NCI-H2196 (cell line): ENCODE data around the gene MUSK.
A peak's percentile ranks its signal among the peaks of the same experiment; 100 is the strongest.

Experiments used
- DNase-seq: peaks from one replicate; lab custom pipeline; 2025; ENCODE audit not compliant: unreplicated experiment; lab: John Stamatoyannopoulos, UW

The MUSK gene

GRCh38 chr9:110668570-110669167 is at the start of gene MUSK:
Gene MUSK, plus strand, starts transcription at chr9:110668791. Its CDS starts 114 bp downstream, at chr9:110668905.
- DNase-seq, result no peak

DNA sequence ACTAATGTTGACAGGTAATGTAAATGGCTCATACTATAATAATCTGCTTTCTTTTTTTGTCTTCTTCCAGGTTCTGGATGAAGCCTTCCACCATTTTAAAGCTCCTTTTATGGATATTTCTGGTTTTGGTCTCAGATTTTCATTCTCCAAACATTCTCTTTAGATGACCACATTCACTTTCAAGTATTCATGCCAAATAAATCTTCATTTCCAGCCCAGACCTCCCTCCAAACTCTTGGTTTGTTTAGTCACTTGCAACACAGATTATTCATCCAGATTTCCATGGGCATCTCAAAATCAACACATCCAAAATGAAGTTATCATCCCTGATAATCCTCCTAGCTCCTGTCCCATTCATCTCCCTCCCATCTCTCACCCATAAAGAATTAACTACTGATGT is 48.8 kb upstream of the MUSK start:
- DNase-seq, result no peak

DNA sequence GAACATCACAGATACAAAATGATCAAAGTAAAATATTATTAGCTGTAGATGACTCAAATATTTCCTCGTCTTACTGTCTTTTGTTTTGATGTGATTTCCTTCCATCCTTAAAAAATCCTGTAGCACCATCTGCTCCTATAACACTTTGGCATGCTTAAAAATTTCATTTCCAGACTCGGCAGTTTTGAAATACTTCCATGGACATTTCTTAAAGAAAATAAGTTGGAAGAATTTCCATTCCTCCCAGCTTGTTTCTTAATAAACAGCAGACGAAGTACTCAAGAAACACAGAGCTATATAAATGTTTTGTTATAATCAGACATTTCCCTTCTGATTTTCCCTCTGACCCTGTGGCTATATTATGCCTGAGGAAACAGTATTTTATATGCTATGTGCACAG is 47.9 kb upstream of the MUSK start:
- DNase-seq, result no peak

DNA sequence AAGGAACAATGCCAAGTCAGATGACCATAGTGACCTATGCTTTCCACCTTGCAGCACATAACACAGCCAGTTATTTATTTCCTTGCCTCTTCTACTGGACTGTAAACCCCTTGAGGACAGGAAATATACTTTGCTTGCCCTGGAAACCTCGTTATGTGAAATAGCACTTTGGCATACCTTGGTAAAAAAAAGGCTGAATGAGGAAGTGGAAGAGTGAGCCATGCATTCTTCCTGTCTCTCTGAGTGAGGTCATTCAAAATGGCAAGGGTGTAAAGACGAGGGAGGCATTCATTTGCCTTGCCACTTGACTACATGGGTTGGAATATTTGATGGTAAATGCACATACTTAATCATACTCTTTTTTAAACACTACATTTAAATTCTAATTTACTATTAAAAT is 46.2 kb upstream of the MUSK start:
- no peak for DNase-seq

DNA sequence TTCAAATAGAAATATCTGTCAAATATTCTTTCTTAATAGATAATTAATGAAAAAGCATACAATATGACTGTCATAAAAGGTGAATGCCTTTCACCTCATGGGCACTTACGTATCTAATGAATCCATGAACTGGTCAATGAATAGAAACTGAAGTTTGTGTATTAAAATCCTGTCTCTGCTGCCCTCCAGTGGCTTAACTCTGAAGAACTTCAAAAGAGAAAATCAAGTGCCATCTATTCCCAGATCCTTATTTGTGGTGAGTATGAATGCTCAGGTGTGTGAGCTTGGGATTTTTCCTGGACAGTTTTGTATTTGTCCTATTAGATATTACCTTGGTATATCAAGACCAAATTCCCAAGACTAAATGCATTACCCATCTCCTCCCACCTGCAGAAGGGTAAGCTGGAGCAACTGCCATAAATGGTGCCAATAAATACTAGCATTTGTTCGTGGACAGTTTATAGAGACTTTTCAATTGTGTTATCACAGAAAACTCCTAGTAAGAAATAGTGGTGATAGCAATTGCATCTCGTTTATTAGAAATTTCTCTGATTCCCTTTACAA is 45.0 kb upstream of the MUSK start:
- peak; percentile 60 for DNase-seq

- no peak for DNase-seq
These were observed 42.3 kb upstream of the MUSK start for GRCh38 chr9:110626101-110626829.

- no peak for DNase-seq
These were observed 33.0 kb upstream of the MUSK start for GRCh38 chr9:110635589-110635988.

DNA sequence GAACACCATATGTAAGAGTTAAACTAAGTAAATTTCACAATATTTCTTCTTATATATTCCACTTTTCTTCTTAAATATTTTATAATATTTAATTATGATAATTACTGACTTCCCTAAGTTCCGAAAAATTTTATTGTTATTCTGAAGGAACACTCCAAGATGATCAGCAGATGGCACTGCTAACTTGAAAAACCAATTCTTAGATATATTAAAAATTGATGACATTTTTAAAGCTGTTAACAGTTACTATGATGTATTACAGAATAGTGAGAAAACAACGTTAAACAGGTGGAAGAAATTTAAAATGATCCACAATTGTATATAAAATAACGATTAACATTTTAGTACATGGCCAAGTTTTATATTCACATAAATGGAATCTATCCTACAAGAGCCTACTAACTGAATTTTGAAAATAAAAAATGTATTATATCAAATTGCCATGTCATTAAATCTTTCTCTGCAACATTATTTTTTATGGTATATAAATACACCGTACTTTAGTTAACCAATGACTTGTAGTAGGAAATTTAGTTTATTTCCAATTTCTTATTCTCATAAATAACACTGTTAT is 30.1 kb upstream of the MUSK start:
- peak; percentile 13 for DNase-seq

GRCh38 chr9:110640736-110641135 is 27.9 kb upstream of the MUSK start:
- DNase-seq, result no peak

- DNase-seq, result no peak
These were observed 27.3 kb upstream of the MUSK start for GRCh38 chr9:110641293-110641692.

- no peak for DNase-seq
These were observed 19.9 kb upstream of the MUSK start for GRCh38 chr9:110648696-110649095.

DNA sequence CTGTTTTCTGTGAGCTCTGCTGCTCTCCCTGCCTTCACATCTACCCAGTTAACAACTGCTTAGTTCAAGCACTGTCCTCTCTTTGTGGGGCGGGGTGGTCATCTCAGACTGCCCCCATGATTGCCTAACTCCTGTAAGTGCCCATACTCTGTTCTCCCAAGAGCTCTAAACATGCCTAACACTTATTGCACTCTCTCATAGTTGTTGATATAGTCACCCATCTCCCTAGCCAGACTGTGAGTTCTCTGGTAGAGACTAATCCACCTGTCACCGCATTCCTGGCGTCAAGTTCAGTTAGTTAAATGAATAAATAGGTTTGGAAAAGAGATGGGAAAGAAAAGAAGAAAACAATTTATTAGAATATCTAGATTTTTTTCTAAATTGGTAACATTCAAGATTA is 18.3 kb upstream of the MUSK start:
- no peak for DNase-seq

DNA sequence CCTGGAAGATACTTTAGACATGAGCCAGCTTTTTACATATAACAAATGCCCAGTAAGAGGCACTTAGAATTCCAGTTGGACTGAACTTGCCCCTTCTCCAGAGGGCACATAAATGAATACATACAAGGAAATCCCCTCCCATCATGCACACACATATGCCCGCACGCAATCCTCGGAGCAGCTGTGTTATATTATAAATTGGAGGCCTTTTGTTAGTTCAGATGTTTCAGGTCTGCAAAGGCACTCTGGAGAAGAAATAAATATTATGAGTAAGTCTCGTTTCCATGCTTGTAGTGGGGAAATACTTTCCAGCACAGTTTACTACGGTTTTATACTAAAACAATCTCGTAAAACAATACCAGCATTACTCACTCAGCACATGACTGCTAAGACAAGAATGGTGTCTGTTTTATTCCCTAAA is 17.6 kb upstream of the MUSK start:
- DNase-seq, result no peak

DNA sequence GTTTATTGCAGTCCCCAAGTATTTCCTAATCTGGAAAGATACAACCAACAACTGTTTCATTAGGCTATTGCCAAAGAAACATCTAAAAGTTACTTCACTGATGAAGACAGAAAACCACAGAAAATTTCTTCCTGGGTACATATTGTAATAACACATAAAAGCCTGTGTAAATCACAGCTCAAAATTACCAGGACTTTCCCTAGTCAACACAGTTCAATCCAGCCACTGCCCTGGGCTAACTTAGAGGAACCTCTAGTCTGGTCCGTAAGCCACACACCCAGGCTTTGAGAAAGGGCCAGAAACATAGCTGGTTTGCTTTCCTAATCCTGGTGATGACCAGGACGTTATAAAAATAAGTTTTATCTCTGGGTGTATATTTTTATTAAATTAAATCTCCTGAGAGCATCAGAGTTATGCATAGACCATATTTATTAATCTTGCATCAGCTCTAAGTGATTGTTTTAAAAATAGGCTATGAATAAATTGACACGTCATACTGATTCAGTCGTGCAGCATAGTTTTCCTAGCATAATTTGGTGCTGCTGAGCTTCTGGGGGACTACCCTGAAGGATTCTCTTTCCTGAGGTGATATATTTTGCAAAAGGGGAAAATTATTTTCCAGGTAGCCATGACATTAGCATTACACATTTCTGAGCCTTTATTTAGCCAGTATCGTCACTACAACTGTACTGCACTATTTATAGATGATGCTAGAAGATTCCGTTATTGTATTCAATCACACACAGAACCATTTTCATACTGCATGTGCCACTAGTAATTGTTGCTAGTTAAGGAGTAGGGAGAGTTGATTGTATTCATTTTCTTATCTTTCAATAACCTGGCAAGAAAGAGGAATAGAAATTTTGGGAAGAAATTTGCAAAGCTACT is 12.6 kb upstream of the MUSK start:
- DNase-seq, result no peak

DNA sequence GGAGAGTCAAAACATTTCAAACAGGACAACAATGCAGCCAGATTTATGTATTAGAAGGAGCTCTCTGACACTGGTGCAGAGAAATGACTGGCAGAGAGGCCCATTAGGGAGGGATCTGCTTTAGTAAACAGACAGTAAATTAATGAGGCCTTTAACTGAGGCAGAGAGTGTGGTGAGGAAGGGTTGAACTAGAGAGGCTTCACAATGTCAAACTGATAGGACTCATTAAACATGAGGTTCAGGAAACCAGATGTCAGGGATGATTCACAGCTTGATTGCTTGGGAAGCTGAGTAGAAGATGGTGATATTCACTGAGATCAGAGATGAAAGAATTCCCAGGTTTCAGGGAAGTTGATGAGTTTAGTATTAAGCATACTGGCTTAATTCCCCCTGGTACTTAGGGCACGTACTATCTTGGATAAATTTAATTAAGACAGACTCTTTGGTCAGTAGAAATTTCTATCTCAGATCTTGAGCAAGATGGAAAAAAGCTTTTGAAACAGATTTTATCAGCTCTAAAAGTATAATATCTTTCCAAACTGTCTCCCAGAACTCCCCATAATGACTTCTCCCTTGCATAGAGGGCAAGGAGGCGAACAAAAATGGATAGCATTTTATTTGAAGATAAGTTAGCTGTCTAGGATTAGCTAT is 8.6 kb upstream of the MUSK start:
- DNase-seq, result no peak

- DNase-seq, result no peak
These were observed 842 bp downstream of the MUSK start for GRCh38 chr9:110669433-110669832.

- DNase-seq, result no peak
These were observed 3.3 kb downstream of the MUSK start for GRCh38 chr9:110671849-110672248.

GRCh38 chr9:110672873-110673510 is 4.4 kb downstream of the MUSK start:
- no peak for DNase-seq

DNA sequence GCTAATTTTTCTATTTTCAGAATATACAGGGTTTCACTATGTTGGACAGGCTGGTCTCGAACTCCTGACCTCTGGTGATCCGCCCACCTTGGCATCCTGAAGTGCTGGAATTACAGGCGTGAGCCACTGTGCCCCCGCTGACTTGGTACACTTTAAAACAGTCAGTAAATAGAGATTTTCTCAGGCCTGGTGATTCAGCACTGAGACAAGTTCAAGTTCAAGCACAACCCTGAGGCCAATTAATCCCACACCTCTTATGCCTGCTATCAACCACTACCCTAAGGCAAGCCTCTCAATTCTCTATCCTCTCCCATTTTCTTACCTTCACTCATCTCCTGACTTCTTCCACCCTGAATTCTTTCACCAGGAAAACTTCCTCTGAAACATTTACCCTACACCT is 18.9 kb downstream of the MUSK start:
- DNase-seq, result no peak

DNA sequence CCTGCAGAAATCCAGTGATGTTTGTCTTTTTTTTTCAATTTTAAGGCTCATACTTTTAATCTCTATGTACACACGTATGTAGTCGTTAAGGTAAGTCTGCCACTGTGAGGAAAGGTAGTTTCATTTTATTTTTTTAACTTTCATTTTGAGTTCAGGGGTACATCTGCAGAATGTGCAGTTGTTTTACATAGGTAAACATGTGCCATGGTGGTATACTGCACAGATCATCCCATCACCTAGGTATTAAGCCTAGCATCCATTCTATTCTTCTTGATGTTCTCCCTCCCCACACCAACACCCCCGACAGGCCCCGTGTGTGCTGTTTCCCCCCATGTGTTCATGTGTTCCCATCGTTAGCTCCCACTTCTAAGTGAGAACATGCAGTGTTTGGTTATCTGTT is 19.7 kb downstream of the MUSK start:
- DNase-seq, result no peak
